GM13977 (cell line): ENCODE measurements around the gene ALDH1A1.

Source experiments
- DNase-seq: peaks from one replicate; pipeline ENCODE4 v3.0.0; 2012; ENCODE audit warnings: low spot score
- CTCF ChIP-seq: IDR thresholded peaks from 2 replicates; pipeline ENCODE4 v1.5.1; 2012; ENCODE audit warnings: mild to moderate bottlenecking, control low read depth; ENCODE audit not compliant: insufficient read depth; ENCODE audit errors: extremely low read depth, missing control alignments
- in situ Hi-C: fragments of 300-500 bp; cut with MboI; formaldehyde crosslinking; loops from one replicate; pipeline ENCODE4 v1.12.0; 2022; ENCODE audit warnings: low sequenced_read_pairs, low pct_unique_long_range_greater_than_20kb, mixed read lengths, inconsistent platforms; ENCODE audit not compliant: unreplicated experiment

ALDH1A1 gene

GRCh38 chr9:72909428-72909827 is 43.4 kb downstream of the ALDH1A1 start:
- no peak for DNase-seq
- no peak for TF ChIP-seq CTCF
- in situ Hi-C loops, result no loop called here

GRCh38 chr9:72907421-72907820 is 45.4 kb downstream of the ALDH1A1 start:
- DNase-seq, result no peak
- in situ Hi-C loops, result no loop called here
- no peak for TF ChIP-seq CTCF

GRCh38 chr9:72906810-72907209 is 46.0 kb downstream of the ALDH1A1 start:
- no peak for DNase-seq
- no peak for TF ChIP-seq CTCF
- in situ Hi-C loops, result no loop called here

- no peak for DNase-seq
- no peak for TF ChIP-seq CTCF
- in situ Hi-C loops, result no loop called here
These were observed 47.1 kb downstream of the ALDH1A1 start for GRCh38 chr9:72905514-72906480.

- no peak for DNase-seq
- in situ Hi-C loops, result no loop called here
- TF ChIP-seq CTCF, result no peak
These were observed 48.4 kb downstream of the ALDH1A1 start for GRCh38 chr9:72904267-72905093.

- DNase-seq, result no peak
- in situ Hi-C loops, result no loop called here
- no peak for TF ChIP-seq CTCF
These were observed 49.8 kb downstream of the ALDH1A1 start for GRCh38 chr9:72903103-72903502.
